Choroid plexus epithelial cell (primary cell): ENCODE data around the gene TBXAS1.
A peak's percentile ranks its signal among the peaks of the same experiment; 100 is the strongest.

Experiments used
- DNase-seq: peaks from one replicate; pipeline ENCODE4 v3.0.0-alpha.2; 2010; ENCODE audit warnings: low read depth
- H3K4me3 ChIP-seq: 2 replicates; pipeline ENCODE4 v1.5.1; 2011; ENCODE audit warnings: low read depth, mild to moderate bottlenecking, control low read depth, low read length, moderate library complexity
- TF ChIP-seq, protein P1 (sequence below): conservative IDR thresholded peaks from 2 replicates; pipeline ENCODE4 v1.5.1; 2011; ENCODE audit warnings: low read depth, mild to moderate bottlenecking, control low read depth, inconsistent platforms, low read length, moderate library complexity

Gene TBXAS1

DNA sequence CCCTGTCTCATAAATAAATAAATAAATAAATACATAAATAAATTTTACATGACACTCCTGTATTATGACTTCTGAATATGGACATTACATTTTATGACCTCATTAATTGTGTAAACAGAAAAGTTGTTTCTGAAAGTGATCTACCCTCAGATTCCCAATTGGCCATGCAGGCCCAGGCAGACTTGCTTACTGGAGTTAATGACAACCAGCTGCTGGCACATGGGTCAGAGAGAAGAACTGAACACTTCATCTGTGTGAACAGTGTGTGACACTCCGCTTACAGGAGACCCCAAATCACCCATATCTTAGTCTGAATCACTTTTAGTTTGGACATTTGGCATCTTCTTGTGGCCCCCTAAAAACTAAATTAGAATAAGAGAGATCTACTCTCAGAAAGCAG, 202.3 kb downstream of the TBXAS1 start:
- TF ChIP-seq, protein P1, sequence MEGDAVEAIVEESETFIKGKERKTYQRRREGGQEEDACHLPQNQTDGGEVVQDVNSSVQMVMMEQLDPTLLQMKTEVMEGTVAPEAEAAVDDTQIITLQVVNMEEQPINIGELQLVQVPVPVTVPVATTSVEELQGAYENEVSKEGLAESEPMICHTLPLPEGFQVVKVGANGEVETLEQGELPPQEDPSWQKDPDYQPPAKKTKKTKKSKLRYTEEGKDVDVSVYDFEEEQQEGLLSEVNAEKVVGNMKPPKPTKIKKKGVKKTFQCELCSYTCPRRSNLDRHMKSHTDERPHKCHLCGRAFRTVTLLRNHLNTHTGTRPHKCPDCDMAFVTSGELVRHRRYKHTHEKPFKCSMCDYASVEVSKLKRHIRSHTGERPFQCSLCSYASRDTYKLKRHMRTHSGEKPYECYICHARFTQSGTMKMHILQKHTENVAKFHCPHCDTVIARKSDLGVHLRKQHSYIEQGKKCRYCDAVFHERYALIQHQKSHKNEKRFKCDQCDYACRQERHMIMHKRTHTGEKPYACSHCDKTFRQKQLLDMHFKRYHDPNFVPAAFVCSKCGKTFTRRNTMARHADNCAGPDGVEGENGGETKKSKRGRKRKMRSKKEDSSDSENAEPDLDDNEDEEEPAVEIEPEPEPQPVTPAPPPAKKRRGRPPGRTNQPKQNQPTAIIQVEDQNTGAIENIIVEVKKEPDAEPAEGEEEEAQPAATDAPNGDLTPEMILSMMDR = no peak
- no peak for DNase-seq
- H3K4me3 ChIP-seq = no peak overlapping the region

DNA sequence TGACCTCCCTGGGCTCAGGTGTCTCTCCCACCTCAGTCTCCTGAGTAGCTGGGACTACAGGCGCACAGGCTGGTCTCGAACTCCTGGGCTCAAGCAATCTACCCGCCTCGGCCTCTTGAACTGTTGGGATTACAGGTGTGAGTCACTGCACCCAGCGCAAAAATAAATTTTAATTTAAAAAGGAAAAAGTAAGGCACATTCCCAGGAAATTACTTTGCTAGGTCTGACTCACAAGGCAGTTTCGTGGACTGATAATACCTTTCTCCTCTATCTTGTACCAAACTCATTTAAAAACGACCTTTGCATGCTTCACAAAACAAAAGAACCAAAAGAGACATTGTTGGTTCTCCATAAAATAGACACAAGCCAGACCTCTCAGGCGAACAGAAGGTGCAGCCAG, 204.0 kb downstream of the TBXAS1 start:
- TF ChIP-seq, protein P1 = no peak
- no peak for DNase-seq

DNA sequence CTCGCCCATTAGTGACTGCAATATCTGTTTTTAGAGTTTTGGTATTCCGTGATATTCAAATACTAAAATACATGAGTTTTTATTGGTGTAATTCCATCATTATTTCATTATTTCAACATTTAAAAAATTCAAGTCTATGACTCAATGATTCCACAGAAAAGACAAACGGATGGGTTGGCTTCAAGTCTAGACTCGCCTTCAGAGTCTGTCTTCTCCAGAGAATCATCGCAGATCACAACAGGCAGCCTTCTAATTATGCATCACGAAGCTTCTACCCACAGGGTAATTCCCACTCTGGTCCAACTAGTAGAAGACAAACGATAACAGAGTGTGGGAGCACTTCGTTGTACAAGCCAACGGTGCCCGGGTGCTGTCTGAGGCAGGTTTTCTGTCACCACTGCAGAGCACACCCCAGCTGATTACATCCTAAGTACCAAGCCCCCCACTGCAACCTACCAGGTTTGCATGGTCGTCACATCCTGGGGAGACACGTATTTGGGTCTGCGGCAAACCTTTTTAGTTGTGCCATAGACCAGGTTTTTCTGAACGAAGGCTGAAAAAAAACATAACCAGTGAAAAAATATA, 204.8 kb downstream of the TBXAS1 start:
- H3K4me3 ChIP-seq = no peak overlapping the region
- TF ChIP-seq, protein P1 = no peak
- DNase-seq = no peak

More for the DNA sequence above, 204.0 kb downstream of the TBXAS1 start:
- no peak overlapping the region for H3K4me3 ChIP-seq

DNA sequence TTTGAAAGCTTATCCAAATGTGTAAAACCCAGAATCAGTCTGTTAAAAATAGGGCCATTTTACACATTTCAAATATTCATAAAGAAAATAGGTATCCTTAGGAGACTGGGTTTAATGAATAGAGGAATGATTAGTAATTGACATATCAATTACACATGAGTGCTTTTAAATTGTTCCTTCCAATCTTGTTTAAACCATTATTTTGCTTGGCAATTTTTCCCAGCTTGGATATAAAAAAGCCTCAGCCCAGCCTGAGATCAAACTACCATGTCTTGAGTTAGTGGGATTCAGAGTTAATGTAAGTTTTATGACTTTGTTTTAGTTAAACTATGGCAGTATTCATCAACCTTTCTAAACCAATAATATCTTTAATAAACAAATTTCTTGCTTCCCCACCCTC, 205.4 kb downstream of the TBXAS1 start:
- DNase-seq = no peak
- no peak overlapping the region for H3K4me3 ChIP-seq
- TF ChIP-seq, protein P1 = no peak

DNA sequence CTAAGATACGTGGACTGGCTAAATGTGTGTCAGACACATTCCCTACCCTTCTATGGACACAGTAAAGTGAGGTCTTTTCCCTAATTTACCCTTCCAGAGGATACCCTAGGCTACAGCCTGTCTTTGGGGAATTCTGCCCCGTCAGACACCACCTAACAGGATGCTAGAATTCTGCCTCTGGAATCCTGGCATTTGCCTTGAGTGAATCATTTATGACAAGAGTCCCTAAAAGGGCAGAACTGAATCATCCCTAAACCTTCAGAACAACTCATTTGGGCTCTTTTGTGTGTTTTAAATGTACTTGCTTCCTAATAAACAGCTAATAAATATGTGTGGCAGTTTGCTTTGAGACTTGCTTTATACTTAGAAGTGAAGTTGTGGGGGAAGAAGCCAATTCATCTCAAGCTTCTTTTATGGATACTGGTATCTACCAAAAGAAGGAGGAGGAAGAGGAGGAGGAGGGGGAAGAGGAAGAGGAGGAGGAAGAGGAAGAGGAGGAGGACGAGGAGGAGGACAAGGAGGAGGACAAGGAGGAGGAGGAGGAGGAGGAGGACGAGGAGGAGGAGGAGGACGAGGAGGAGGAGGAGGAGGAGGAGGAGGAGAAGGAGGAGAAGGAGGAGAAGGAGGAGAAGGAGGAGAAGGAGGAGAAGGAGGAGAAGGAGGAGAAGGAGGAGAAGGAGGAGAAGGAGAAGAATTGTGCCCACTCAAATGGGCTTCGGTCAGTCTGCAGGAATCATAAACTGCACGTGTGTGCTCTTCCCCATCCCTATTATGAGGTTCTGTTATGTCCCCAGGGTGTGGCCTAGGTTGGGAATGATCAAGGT, 206.5 kb downstream of the TBXAS1 start:
- TF ChIP-seq, protein P1 = no peak
- peak; percentile 39 for DNase-seq
- H3K4me3 ChIP-seq = no peak overlapping the region

DNA sequence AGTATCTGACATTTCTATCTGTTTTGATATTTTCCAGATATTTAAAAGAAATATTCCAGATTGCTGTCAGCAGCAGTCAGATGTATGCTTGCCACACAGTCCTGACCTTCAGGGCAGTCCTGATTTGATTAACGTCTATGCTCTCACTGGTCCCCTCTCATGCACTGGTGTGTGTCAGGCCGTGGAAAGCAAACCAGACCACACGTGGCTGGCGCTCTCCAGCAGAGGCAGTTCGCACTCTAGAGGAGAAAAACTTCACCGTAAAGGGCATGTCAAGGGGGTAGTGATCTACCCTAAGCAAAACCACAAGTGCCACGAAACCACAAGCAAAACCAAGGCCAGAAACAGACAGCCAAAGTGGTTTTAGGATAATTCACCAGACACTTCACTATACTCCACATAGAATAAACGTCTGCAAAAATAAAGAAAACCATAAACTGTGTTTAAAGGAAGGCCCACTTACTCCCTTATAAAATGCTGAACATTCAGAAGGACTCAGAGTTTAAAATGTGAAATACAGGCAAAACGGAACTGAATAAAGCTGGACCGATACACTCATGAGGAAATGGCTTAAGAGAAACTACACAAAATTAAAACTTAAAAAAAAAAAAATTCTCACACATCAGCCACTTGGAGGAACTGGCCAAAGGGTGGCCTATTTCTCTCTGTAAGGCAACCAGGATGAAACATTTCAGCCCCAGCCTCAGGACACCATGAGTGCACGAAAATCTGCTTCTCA, 207.3 kb downstream of the TBXAS1 start:
- no peak for DNase-seq
- H3K4me3 ChIP-seq = no peak overlapping the region
- TF ChIP-seq, protein P1 = no peak
